ENCODE results near the gene MANSC4. TPM values are rescaled to one million over a fixed set of nuclear protein-coding genes. Genes with fewer than 3 reads are reported as not detected.

Gene MANSC4
- total and polyA plus RNA-seq, 9 of the 15 experiments (the other 6 are each of a cell fraction or from before 2014, with no cell fraction given) = not detected

- TF ChIP-seq, protein P1, sequence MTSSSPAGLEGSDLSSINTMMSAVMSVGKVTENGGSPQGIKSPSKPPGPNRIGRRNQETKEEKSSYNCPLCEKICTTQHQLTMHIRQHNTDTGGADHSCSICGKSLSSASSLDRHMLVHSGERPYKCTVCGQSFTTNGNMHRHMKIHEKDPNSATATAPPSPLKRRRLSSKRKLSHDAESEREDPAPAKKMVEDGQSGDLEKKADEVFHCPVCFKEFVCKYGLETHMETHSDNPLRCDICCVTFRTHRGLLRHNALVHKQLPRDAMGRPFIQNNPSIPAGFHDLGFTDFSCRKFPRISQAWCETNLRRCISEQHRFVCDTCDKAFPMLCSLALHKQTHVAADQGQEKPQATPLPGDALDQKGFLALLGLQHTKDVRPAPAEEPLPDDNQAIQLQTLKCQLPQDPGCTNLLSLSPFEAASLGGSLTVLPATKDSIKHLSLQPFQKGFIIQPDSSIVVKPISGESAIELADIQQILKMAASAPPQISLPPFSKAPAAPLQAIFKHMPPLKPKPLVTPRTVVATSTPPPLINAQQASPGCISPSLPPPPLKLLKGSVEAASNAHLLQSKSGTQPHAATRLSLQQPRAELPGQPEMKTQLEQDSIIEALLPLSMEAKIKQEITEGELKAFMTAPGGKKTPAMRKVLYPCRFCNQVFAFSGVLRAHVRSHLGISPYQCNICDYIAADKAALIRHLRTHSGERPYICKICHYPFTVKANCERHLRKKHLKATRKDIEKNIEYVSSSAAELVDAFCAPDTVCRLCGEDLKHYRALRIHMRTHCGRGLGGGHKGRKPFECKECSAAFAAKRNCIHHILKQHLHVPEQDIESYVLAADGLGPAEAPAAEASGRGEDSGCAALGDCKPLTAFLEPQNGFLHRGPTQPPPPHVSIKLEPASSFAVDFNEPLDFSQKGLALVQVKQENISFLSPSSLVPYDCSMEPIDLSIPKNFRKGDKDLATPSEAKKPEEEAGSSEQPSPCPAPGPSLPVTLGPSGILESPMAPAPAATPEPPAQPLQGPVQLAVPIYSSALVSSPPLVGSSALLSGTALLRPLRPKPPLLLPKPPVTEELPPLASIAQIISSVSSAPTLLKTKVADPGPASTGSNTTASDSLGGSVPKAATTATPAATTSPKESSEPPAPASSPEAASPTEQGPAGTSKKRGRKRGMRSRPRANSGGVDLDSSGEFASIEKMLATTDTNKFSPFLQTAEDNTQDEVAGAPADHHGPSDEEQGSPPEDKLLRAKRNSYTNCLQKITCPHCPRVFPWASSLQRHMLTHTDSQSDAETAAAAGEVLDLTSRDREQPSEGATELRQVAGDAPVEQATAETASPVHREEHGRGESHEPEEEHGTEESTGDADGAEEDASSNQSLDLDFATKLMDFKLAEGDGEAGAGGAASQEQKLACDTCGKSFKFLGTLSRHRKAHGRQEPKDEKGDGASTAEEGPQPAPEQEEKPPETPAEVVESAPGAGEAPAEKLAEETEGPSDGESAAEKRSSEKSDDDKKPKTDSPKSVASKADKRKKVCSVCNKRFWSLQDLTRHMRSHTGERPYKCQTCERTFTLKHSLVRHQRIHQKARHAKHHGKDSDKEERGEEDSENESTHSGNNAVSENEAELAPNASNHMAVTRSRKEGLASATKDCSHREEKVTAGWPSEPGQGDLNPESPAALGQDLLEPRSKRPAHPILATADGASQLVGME (CRISPR knock-in tag; IDR thresholded peaks at IDR 0.05) = no peak
- TF ChIP-seq NCOA2 (IDR thresholded peaks at IDR 0.05; ENCODE audit: partially characterized antibody in 2 of 2) (no peak), ZNF263 (CRISPR knock-in tag; IDR thresholded peaks at IDR 0.05; ENCODE audit: borderline replicate concordance) (no peak), POLR2AphosphoS2 (IDR thresholded peaks at IDR 0.05; ENCODE audit: low read length) (no peak), ZKSCAN1 (IDR thresholded peaks at IDR 0.05; ENCODE audit: low read depth, low read length) (no peak), SMARCC2 (IDR thresholded peaks at IDR 0.05; ENCODE audit: low read depth) (0 out of 2 replicates have a peak, but pooled peaks have one; percentile 40), ZNF740 (CRISPR knock-in tag; IDR thresholded peaks at IDR 0.05) (no peak), ZNF740 (tag; IDR thresholded peaks at IDR 0.05) (no peak), ARID1B (IDR thresholded peaks at IDR 0.05) (peak; percentile 83), SP1 (CRISPR knock-in tag; IDR thresholded peaks at IDR 0.05) (0 out of 2 replicates have a peak, but pooled peaks have one; percentile 21), CCNT2 (IDR thresholded peaks at IDR 0.05; ENCODE audit: borderline replicate concordance, extremely low read depth, insufficient read length, low read depth, low read length) (no peak), ZNF282 (CRISPR knock-in tag; IDR thresholded peaks at IDR 0.05) (no peak), FOXJ2 (tag; IDR thresholded peaks at IDR 0.05) (peak; percentile 60; the same call in 1 of the 2 replicates)
- TF ChIP-seq, protein P2, sequence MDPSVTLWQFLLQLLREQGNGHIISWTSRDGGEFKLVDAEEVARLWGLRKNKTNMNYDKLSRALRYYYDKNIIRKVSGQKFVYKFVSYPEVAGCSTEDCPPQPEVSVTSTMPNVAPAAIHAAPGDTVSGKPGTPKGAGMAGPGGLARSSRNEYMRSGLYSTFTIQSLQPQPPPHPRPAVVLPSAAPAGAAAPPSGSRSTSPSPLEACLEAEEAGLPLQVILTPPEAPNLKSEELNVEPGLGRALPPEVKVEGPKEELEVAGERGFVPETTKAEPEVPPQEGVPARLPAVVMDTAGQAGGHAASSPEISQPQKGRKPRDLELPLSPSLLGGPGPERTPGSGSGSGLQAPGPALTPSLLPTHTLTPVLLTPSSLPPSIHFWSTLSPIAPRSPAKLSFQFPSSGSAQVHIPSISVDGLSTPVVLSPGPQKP (CRISPR knock-in tag; IDR thresholded peaks at IDR 0.05) = no peak
- TF ChIP-seq, protein P3, sequence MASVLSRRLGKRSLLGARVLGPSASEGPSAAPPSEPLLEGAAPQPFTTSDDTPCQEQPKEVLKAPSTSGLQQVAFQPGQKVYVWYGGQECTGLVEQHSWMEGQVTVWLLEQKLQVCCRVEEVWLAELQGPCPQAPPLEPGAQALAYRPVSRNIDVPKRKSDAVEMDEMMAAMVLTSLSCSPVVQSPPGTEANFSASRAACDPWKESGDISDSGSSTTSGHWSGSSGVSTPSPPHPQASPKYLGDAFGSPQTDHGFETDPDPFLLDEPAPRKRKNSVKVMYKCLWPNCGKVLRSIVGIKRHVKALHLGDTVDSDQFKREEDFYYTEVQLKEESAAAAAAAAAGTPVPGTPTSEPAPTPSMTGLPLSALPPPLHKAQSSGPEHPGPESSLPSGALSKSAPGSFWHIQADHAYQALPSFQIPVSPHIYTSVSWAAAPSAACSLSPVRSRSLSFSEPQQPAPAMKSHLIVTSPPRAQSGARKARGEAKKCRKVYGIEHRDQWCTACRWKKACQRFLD (CRISPR knock-in tag; IDR thresholded peaks at IDR 0.05) = no peak
These were observed 41.4 kb upstream of the MANSC4 start (continued) for GRCh38 chr12:27821259-27821973.

Measured in K562 (cell line).